ENCODE results near the gene DNAI4.
"Not testable (repeated sequence)": the region's sequence is repeated elsewhere in the genome, so short reads cannot be mapped to it uniquely, and the experiment has no call there.

Gene DNAI4

DNA sequence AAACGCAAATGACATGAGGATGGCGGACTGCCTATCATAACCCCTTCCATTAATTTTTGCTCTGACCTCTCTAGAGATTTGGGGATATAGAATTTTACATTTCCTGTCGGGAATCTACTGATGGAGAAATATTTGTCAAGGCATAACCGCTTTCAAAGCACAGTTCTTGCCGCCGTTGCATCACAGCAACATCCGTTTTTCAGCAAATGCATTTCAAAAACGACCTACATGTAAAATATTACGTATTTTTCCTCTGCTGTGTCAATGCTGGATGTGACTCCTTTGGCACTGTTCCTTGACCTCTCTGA lies 5.0 kb upstream of the DNAI4 start:
- no peak for DNase-seq (ENCODE audit: low spot score)

DNA sequence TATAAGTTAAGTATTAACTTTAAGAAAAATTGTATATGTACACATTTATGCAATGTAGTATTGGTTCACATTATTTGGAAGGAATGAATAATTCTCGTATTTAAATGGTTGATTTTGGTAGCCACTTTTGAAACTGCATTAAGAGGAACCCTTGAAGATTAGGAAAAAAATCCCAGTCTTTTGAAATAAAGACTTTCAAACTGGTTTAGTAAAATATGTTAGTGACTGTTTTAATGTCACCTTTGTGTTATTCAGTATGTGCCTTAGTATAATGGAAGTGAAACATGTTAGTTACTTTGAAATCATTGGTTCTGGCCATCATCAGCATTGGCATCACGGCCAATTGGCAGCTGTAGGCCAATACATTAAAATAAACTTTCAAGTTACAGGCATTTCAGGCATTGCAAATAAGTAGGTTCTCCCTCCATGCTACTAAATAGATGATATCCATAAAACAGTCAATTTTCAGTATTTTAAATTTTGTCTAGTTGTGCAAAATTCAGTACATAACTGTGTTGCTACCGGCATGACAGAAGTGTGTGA lies 4.6 kb upstream of the DNAI4 start:
- no peak for DNase-seq (ENCODE audit: low spot score)

DNA sequence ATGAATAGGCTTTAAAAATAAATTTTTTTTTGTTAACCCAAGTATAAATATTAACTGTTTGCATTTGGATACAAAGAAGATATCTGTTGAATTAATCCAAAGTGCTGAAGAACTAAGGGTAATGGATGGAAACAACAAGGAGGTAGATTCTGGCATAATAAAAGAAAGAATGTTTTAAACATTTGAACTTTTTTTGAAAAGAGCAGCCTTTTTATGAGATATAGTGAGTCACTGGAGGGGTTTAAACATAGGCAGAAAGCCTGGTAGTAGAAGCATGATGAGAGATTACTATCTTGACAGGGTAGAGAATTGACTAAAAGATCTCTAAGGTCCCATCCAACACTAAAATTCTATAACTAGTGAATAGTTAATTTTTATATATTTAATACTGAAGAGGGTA lies 2.9 kb upstream of the DNAI4 start:
- no peak for DNase-seq (ENCODE audit: low spot score)

DNA sequence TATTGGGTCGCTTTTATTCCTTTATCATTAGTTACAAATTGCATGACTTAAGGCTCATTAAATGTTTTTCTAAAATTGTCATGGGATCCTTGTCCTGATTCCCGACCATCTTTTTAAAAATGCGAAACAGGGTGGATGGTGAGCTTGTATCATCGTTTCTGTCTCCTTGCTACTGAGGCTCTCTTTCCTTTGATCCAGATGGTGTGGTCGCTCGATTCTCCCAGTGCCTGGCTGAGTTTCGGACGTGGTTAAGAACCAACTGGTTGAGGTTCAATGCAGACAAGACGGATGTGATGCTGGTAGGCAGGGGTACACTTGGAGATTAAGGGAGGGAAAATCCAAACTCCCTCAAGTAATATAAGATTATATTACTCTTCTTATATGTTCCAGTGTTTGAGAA lies 1.3 kb upstream of the DNAI4 start:
- no peak for DNase-seq (ENCODE audit: low spot score)

DNA sequence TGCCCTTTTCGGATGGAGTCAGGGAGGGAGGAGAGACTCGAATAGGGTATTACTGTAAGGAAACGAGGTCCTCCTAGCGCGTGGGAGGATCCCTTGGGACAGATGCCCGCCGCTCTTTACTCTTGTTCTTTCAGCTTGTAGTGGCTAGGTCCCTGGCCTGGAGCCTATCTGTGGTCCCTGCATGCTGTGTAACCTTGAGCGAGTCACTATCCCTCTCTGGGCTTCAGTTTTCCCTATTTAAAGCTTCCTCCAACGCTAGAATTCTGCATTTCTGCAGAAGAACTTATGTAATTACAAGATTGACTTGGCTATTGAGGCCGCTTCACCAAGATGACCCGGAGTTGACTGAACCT lies 878 bp upstream of the DNAI4 start:
- DNase-seq (ENCODE audit: low spot score), result no peak

DNA sequence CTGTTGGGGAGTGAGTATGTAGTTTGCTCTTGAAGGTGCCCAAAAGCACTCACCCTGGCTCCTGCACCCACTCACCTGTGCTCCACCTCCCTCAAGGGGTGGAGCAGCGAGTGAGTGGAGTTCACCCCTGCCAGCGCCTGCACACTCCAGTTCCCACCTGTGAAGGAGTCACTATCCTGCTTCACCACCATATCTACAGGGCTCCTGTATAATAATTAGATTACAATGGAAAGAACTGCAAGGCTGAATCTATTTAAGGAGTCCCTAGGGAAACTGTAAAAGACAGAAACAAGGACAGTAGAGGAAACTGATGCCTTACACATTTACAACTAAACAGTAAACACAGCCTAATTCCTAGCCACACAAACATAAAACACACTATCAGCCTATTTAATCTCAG lies 4.1 kb downstream of the DNAI4 start:
- DNase-seq (ENCODE audit: low spot score), result no peak

DNA sequence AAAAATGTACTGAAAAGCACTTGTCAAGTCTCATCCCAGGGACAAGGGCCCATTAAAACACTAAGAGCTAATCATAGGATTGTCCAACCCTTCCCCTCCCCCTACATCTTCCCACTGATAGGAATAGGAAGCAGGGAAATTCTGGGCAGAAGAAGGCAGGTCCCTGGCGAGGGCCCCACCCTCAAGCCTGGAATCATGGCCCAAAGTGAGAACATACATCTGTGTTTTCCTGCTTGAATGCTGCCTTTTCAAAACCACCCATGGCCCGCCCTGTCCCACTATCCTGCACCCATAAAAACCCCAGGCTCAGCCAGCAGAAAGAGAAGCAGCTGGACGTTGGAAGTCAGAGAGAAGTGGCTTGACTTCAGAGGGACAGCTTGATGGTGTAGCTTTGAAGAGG lies 4.8 kb downstream of the DNAI4 start:
- DNase-seq (ENCODE audit: low spot score), result no peak

DNA sequence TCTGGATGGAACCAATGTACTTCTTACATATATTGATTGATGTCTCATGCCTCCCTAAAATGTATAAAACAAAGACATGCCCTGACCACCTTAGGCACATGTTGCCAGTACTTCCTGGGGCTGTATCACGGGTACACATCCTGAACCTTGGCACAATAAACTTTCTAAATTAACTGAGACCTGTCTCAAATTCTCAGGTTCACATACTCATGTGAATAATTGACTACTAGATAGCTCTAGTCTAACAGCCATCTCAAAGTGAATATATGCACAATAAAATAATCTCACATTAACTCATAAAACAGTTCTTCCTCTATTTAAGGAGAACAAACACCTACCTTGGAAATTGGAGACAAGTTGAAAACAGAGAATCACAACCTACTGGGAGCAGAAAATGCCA lies 5.6 kb downstream of the DNAI4 start:
- DNase-seq (ENCODE audit: low spot score), result no peak

DNA sequence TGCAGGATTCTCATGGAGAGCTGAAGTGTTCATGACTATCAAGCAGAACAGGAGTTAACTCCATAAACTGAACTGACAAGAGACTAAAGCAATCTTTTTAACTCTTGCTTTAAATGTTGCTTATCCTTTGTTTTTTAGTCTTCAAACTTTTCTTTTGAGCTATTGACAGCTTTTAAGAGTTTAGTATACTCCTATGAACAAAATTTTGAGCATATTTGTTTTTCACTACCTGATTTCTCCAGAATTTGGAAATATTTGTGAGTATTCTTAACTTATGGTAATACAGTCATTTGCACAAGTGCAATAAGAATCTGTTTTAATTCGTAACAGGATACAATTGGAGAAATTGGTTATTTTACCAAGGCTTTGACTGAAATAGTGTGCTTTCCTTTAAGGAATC lies 7.2 kb downstream of the DNAI4 start:
- DNase-seq (ENCODE audit: low spot score), result no peak

DNA sequence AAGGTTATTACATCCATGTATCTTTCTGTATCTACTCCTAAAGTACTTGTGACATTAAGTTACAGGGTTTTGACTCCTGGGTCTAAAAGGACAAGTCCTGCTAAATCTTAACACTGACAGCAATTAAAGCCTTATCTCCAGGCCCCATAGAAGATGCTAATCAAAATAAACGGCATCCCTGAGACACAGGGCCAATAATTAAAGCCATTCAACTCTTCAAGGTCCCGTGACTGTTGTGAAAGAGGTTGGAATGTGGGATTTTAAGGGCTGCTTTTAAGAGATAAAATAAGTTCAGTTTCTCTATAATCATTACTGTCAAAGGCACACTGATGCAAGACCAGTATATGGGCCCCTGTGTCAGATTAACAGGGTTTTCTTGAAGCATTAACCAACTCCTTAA lies 8.3 kb downstream of the DNAI4 start:
- no peak for DNase-seq (ENCODE audit: low spot score)

DNA sequence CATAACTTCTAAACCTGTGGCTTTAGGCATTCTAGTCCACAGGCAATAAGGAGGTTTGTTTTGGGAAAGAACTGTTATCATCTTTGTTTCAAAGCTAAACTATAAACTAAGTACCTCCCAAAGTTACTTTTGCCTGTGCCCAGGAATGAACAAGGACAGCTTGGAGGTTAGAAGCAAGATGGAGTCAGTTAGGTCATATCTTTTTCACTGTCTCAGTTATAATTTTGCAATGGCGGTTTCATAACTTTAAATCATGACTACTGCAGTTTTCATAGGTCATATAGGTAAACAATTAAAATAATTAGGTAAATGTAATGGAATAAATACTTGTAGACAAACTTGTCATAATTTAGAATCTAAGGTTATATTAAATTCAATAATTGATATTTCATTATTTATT lies 9.5 kb downstream of the DNAI4 start:
- DNase-seq (ENCODE audit: low spot score), result not testable (repeated sequence)

DNA sequence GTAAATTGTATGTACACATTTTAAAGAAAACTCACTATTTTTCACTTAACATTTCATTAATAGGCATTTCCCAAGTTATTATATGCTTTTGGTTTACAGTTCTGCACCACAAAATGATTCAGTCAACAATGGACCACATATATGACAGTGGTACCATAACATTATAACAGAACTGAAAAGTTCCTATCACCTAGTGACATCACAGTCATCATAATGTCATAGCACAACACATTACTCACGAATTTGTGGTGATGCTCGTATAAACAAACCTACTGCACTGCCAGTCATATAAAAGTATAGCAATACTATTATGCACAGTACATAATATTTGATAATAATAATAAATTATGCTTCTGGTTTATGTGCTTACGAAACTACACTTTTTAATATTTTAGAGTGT lies 30.9 kb downstream of the DNAI4 start:
- DNase-seq (ENCODE audit: low spot score), result no peak

DNA sequence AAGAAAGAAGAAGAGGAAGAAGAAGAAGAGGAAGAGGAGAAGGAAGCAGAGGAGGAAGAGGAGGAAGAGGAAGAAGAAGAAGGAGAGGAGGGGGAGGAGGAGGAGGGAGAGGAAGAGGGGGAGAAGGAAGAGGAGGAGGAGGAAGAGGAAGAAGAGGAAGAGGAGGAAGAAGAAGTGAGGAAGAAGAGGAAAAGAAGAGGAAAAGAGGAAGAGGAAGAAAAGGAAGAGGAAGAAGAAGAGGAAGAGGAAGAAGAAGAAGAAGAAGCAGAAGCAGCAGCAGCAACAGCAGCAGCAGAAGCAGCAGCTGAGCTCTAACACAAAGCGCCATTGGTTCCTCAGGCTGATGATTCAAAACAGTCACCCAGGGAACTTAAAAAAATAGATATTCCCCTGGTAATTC lies 34.0 kb downstream of the DNAI4 start:
- no peak for DNase-seq (ENCODE audit: low spot score)

DNA sequence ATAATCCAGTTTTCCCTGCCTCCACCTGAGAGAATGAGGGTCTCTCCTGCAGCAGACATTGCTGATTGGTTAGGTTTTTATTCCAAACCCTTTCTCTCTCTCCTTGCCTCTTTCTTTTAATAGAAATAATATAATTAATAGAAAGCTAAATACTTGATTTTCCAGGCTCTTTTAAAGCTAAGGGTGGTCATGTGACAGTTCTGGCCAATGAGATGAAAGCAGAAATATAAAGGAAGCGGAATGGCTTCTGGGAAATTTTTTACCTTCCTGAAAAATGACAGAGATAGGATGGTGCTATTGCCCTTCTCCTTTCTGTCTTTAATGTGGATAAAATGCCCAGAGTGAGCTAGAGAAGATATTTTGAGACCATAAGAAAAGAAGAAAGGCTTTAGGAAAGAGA lies 35.6 kb downstream of the DNAI4 start:
- no peak for DNase-seq (ENCODE audit: low spot score)

DNA sequence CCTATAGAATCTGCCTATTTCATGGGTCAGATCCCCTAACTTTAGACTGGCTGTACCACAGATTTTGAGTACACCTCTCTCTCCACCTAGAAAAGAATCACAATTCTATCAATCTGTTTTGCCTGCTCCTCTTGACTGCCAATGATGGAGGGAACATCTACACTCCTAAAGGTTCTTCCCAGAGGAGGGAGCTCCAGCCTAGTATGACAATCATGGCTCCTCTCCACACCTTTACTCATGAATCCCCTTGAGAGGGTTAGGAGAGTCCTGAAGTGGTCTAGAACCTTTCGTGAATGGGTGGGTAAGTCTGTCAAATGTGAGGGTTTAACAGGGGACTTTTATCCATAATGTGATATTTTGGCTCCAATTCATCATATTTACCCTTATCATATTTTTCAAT lies 48.0 kb downstream of the DNAI4 start:
- no peak for DNase-seq (ENCODE audit: low spot score)

DNA sequence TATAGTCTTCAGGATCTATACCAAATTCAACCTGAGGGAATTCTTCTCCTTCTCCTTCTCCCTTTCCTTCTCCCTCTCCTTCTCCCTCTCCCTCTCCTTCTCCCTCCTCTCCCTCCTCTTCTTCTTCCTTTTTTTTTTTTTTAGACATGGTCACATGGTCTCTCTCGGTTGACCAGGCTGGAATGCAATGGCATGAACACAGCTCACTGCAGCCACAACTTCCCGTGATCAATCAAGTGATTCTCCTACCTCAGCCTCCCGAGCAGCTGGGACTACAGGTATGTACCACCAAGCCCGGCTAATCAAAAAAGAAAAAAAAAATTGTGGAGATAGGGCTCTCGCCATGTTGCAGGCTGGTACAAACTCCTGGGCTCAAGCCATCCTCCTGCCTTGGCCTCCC lies 51.5 kb downstream of the DNAI4 start:
- DNase-seq (ENCODE audit: low spot score), result no peak

DNA sequence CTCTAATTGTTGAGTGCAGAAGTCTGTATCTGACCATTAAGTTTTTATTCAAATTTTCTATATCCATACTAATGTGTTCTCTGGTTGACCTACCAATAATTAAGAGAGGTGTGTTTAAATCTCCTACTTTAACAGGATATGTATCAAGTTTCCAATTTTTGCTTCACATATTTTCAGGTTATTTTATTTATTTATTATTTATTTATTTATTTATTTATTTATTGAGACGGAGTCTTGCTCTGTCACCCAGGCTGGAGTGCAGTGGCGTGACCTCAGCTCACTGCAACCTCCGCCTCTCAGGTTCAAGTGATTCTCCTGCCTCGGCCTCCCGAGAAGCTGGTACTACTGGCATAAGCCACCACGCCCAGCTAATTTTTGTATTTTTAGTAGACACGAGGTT lies 52.6 kb downstream of the DNAI4 start:
- not testable (repeated sequence) for DNase-seq (ENCODE audit: low spot score)

DNA sequence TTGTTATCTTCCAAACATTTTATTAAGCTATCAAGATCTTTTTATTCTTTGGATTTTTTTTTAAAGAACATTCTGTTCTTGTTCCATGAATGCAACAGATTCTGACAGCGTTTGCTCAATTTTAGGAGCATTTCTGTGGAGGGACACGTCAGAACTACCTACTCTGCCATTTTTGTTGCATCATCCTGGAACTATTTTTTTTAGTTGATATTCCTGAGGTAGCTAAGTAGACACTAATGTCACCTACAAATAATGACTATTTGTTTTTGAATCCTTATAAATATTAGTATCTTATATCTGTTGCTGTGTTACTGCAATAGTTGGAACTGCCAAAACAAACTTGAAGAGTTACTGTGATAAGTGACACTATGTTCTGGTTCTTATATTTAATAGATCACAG lies 57.2 kb downstream of the DNAI4 start:
- DNase-seq (ENCODE audit: low spot score), result no peak

DNA sequence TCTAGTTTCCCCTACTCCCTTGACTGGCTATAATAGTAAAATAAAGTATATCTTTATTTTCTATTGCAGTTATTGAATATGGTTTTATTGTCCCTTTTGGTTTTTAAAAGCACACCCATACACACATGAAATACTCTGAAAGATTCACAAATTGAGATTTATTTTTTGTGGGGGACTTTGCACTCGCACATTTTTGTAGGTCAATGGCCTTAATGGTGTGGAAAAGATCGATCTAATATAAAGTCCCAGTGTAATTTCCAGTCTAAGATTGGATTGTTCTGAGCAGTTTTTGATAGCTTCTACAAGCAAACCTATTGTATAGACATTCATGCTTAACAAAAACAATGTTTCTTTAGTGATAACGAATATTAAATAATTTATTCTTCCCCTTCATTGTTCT lies 64.1 kb downstream of the DNAI4 start:
- DNase-seq (ENCODE audit: low spot score), result no peak

DNA sequence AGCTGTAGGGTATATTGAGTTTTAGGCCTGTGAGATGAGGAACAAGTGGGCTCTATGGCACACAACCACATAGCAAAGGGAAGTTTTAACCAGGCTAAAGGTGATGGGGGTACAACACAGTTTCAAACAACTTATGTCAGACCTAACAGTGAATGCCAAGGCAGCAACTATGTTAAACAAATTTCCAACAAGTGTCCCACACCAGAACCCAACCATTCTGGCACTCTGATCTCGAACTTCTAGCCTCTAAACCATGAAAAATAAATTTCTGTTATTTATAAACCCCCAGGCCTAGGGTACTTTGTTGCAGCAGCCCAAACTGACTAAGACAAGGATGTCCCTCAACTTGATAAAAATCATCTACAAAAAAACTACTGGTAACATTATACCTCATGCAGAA lies 71.3 kb downstream of the DNAI4 start:
- DNase-seq (ENCODE audit: low spot score), result no peak

DNA sequence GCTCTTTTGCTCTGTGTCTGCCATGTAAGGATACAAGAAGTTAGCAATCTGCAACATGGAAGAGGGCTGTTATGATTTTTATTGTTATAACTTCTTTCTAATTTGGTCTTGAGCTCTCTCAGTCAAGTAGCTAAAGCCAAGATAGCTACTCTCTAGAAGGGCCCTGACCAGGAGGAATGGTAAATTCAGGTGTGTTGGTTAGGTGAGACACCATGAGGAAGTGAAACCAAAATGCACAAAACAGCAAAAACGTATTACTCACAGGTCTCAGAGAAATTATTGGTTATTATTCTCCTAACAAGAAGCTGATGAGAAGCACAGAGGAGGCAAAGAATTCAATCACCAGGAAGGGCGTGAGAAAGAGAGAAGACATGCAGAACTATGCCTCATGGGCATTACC lies 71.8 kb downstream of the DNAI4 start:
- no peak for DNase-seq (ENCODE audit: low spot score)

DNA sequence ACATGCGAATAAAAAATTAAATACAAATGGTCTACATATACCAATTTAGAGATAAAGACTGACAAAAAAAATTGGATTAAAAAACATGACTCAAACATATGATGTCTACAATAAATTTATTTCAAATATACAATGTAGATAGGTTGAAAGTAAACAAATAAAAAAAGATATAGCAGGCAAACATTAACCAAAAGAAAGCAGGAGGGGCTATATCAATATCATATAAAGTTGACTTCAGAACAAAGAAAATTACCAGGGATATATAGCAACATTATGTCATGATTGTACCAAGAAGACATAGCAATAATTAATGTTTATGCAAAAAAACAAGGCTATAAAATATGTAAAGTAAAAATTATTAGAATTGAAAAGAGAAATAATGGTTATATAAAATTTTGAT lies 73.7 kb downstream of the DNAI4 start:
- no peak for DNase-seq (ENCODE audit: low spot score)

DNA sequence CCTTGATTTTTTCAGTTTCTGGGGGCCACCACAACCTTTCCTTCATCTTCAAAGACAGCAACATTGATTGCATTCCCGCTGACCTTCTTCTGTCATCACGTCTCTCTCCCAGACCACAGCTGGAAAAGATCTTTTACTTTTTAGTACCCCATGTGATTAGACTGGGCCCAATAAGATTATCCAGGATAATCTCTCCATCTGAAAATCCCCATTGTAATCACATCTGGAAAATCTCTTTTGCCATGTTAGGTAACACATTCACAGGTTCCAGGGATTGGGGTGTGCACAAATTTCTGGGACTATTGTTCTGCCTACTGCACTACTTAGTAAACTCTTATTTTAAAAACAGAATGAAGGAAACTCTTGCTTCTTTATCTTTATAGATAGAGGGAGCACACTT lies 76.5 kb downstream of the DNAI4 start:
- DNase-seq (ENCODE audit: low spot score), result no peak

DNA sequence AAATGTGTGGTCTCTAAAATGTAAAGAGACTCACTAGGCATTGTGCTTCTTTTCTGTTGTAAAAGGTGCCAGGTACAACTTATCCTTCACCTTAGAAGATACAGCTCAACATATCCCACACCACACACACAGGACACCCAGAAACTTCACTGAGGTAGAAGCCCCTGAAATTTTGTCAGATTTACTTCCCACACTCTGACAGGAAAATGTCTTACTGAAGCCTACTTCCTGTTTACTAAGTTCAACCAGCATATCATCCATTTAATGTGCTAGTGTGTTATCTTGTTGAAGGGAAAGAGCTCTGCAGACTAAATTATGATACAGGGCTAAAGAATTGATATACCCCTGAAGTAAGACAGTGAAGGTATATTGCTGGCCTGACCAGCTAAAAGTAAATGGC lies 83.7 kb downstream of the DNAI4 start:
- DNase-seq (ENCODE audit: low spot score), result no peak

DNA sequence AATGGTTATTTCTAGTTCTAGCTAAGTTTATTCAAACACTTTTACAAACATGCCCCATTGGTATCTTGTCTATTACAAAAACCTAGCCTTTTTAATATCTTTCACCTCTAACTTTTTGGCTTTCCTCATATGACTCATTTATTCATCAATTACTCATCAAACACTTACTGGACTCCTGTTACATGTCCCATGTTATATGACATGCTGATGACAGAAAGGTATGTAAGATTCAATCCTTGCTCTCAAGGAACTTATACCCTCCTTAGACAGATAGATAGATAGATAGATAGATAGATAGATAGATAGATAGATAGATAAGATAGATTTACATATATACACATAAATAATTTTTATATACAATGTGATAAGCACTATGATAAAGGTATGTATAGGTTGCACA lies 89.7 kb downstream of the DNAI4 start:
- no peak for DNase-seq (ENCODE audit: low spot score)

DNA sequence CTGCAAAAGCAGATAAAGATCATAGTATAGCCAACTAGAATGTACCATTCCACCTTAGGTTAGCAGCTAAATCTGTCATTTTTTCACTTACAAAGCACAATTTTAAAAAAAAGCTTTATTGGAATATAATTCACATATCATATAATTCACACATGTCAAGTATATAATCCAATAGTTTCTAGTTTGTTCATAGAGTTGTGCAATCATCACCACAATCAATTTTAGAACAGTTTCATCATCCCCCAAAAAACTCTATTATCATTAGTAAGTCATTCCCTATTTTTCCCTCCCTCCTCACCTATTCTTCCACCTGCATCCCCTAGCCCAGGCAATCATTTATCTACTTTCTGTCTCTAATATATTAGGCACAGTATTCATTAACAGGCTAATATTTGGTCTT lies 91.5 kb downstream of the DNAI4 start:
- DNase-seq (ENCODE audit: low spot score), result no peak
